ENCODE measurements around the gene THOC6.
A peak's percentile ranks its signal among the peaks of the same experiment; 100 is the strongest.

THOC6 gene

GRCh38 chr16:2992383-2993081 lies 31.3 kb upstream of the THOC6 start:
- DNase-seq, result no peak

- DNase-seq, result no peak
Observed at GRCh38 chr16:2996298-2996697, 27.5 kb upstream of the THOC6 start.

GRCh38 chr16:2999929-3000328 lies 23.9 kb upstream of the THOC6 start:
- DNase-seq, result no peak

GRCh38 chr16:3000540-3000939 lies 23.3 kb upstream of the THOC6 start:
- DNase-seq, result no peak

- DNase-seq, result peak; percentile 41
Observed at GRCh38 chr16:3001316-3001715, 22.5 kb upstream of the THOC6 start.

- DNase-seq, result peak; percentile 100
Observed at GRCh38 chr16:3003582-3004270, 20.1 kb upstream of the THOC6 start.

GRCh38 chr16:3004319-3004718 lies 19.5 kb upstream of the THOC6 start:
- DNase-seq, result peak; percentile 33

GRCh38 chr16:3004781-3005284 lies 19.0 kb upstream of the THOC6 start:
- DNase-seq, result peak; percentile 51

- no peak for DNase-seq
Observed at GRCh38 chr16:3007059-3007956, 16.5 kb upstream of the THOC6 start.

GRCh38 chr16:3007957-3008689 lies 15.7 kb upstream of the THOC6 start:
- no peak for DNase-seq

- DNase-seq, result no peak
Observed at GRCh38 chr16:3008690-3009037, 15.2 kb upstream of the THOC6 start.

GRCh38 chr16:3009568-3010390 lies 14.1 kb upstream of the THOC6 start:
- DNase-seq, result no peak

GRCh38 chr16:3010510-3010909 lies 13.3 kb upstream of the THOC6 start:
- no peak for DNase-seq

- no peak for DNase-seq
Observed at GRCh38 chr16:3012246-3012645, 11.6 kb upstream of the THOC6 start.

GRCh38 chr16:3012828-3013420 lies 10.9 kb upstream of the THOC6 start, which contains the start of gene CLDN9:
TSS of gene CLDN9 (plus strand) at chr16:3012923. CDS start at chr16:3013363, 440 bp downstream.
- no peak for DNase-seq

GRCh38 chr16:3013491-3013951 lies 10.3 kb upstream of the THOC6 start:
- DNase-seq, result no peak

- peak; percentile 19 for DNase-seq
Observed at GRCh38 chr16:3013998-3014690, 9.7 kb upstream of the THOC6 start.

GRCh38 chr16:3014971-3015370 lies 8.9 kb upstream of the THOC6 start:
- DNase-seq, result no peak

- DNase-seq, result no peak
Observed at GRCh38 chr16:3015865-3016521, 7.8 kb upstream of the THOC6 start.

- no peak for DNase-seq
Observed at GRCh38 chr16:3017344-3017743, 6.5 kb upstream of the THOC6 start.

Data from NCI-H82 (cell line).